A549 (cell line): ENCODE measurements around the gene PSMD1. TPM values are rescaled to one million over a fixed set of nuclear protein-coding genes. Genes with fewer than 3 reads are reported as not detected.

Source experiments
- ATAC-seq, 2 experiments: fragments of 200-7000 bp in 1 of 2; fragments of >200 bp in 1 of 2; cut with Nextera tagmentation in 1 of 2; cut with Tn5 transposase in 1 of 2; 3 replicates each; pipeline versions ENCODE4 v1.8.0 to v1.9.1; 2018 to 2020; ENCODE audit warnings: mild to moderate bottlenecking in 1 of 2, moderate library complexity in 1 of 2
- CTCF ChIA-PET: fragments of 300-600 bp; sonication (Branson Sonifier 250); formaldehyde crosslinking; extraction: SDS; loops from one replicate; lab custom pipeline; 2021; ENCODE audit warnings: antibody characterized with exemption, inconsistent platforms; lab: Yijun Ruan, JAX
- POLR2A ChIA-PET: fragments of 350-600 bp; formaldehyde crosslinking; extraction: SDS; loops from one replicate; lab custom pipeline; 2021; ENCODE audit warnings: antibody characterized with exemption, inconsistent platforms; lab: Yijun Ruan, JAX
- DNase-seq, 2 experiments: peaks; one replicate each; pipeline versions ENCODE4 v3.0.0 to v3.0.0-alpha.2; 2011 to 2016; ENCODE audit warnings: low read depth in 1 of 2, low spot score in 1 of 2
- FAIRE-seq: peaks from 2 replicates; lab custom pipeline; 2011; peaks lifted over from hg19 to GRCh38; lab: Jason Lieb, UNC
- H3K27ac ChIP-seq, 2 experiments: fragments of >200 bp; sonication (Bioruptor Twin); formaldehyde crosslinking; 3 replicates each; pipeline ENCODE4 v1.5.1; 2016 to 2017
- H3K4me1 ChIP-seq: fragments of >200 bp; sonication (Bioruptor Twin); formaldehyde crosslinking; 3 replicates; pipeline ENCODE4 v1.6.1; 2016
- H3K4me2 ChIP-seq: fragments of >200 bp; sonication (Bioruptor Twin); formaldehyde crosslinking; 3 replicates; pipeline ENCODE4 v1.6.1; 2016
- H3K4me3 ChIP-seq: fragments of >200 bp; sonication (Bioruptor Twin); formaldehyde crosslinking; 3 replicates; pipeline ENCODE4 v1.5.1; 2016
- H3K9me3 ChIP-seq: fragments of >200 bp; sonication (Bioruptor Twin); formaldehyde crosslinking; 3 replicates; pipeline ENCODE4 v1.6.1; 2016
- CBX8 ChIP-seq: fragments of 200-600 bp; sonication (generic); IDR thresholded peaks from 2 replicates; pipeline ENCODE4 v1.6.1; 2016
- CEBPB ChIP-seq, 2 experiments: fragments of >200 bp in 1 of 2; sonication (Bioruptor Twin) in 1 of 2; formaldehyde crosslinking in 1 of 2; IDR thresholded peaks; 2 replicates each; pipeline ENCODE4 v1.6.1; 2012 to 2016
- CHD2 ChIP-seq: fragments of 150-350 bp; IDR thresholded peaks from 2 replicates; pipeline ENCODE4 v1.6.1; 2014; ENCODE audit warnings: low read length; ENCODE audit not compliant: partially characterized antibody
- CHD4 ChIP-seq: fragments of 200-600 bp; sonication (generic); IDR thresholded peaks from 2 replicates; pipeline ENCODE4 v1.6.1; 2016; ENCODE audit warnings: antibody characterized with exemption, mild to moderate bottlenecking, borderline replicate concordance
- EHF ChIP-seq: fragments of 250-450 bp; sonication (Bioruptor Pico); IDR thresholded peaks from 2 replicates; pipeline ENCODE4 v1.5.0; 2020; ENCODE audit warnings: mild to moderate bottlenecking
- EHMT2 ChIP-seq: fragments of 200-600 bp; sonication (generic); IDR thresholded peaks from 2 replicates; pipeline ENCODE4 v1.6.1; 2016; ENCODE audit warnings: antibody characterized with exemption, low read depth, mild to moderate bottlenecking, moderate library complexity
- FOSL2 ChIP-seq, 2 experiments: fragments of 450-650 bp in 1 of 2; fragments of >200 bp in 1 of 2; sonication (Bioruptor Twin) in 1 of 2; formaldehyde crosslinking; IDR thresholded peaks; 2 replicates each; pipeline versions ENCODE4 v1.5.0 to v1.6.1; 2016 to 2020; ENCODE audit warnings: mild to moderate bottlenecking in 1 of 2, moderate library complexity in 1 of 2
- HDAC2 ChIP-seq: fragments of 200-600 bp; sonication (generic); IDR thresholded peaks from 2 replicates; pipeline ENCODE4 v1.6.1; 2016
- HEYL ChIP-seq: fragments of 250-450 bp; sonication (Bioruptor Pico); IDR thresholded peaks from 2 replicates; pipeline ENCODE4 v1.8.0; 2021; ENCODE audit warnings: mild to moderate bottlenecking, moderate library complexity
- HOXA7 ChIP-seq: fragments of 250-450 bp; sonication (Bioruptor Pico); IDR thresholded peaks from 2 replicates; pipeline ENCODE4 v1.5.0; 2020; ENCODE audit warnings: mild to moderate bottlenecking, moderate library complexity
- HOXB13 ChIP-seq: fragments of 250-450 bp; sonication (Bioruptor Pico); IDR thresholded peaks from 2 replicates; pipeline ENCODE4 v1.5.0; 2020; ENCODE audit warnings: low read depth, mild to moderate bottlenecking, moderate library complexity
- JUN ChIP-seq, 2 experiments: fragments of >200 bp; sonication (Bioruptor Twin); formaldehyde crosslinking; IDR thresholded peaks; 2 replicates in 1 of 2; 3 replicates in 1 of 2; pipeline ENCODE4 v1.6.1; 2016 to 2017
- KDM5A ChIP-seq: fragments of 200-600 bp; sonication (generic); IDR thresholded peaks from 2 replicates; pipeline ENCODE4 v1.6.1; 2016; ENCODE audit warnings: antibody characterized with exemption, mild to moderate bottlenecking
- NPAS2 ChIP-seq: fragments of 250-450 bp; sonication (Bioruptor Pico); IDR thresholded peaks from 2 replicates; pipeline ENCODE4 v1.8.0; 2022; ENCODE audit warnings: mild to moderate bottlenecking, moderate library complexity, borderline replicate concordance
- NR3C1 ChIP-seq: fragments of >200 bp; sonication (Bioruptor Twin); formaldehyde crosslinking; IDR thresholded peaks from 3 replicates; pipeline ENCODE4 v1.6.1; 2017
- PBX3 ChIP-seq: IDR thresholded peaks from 2 replicates; pipeline ENCODE4 v1.6.1; 2012
- PHF8 ChIP-seq: fragments of 200-600 bp; sonication (generic); IDR thresholded peaks from 2 replicates; pipeline ENCODE4 v1.6.1; 2016; ENCODE audit warnings: low read depth, mild to moderate bottlenecking, antibody characterized with exemption, moderate library complexity, borderline replicate concordance
- RFX5 ChIP-seq: fragments of 450-650 bp; IDR thresholded peaks from 2 replicates; pipeline ENCODE4 v1.7.1; 2014; ENCODE audit warnings: antibody characterized with exemption, mild to moderate bottlenecking, moderate library complexity
- SMC3 ChIP-seq: fragments of >200 bp; sonication (Bioruptor Twin); formaldehyde crosslinking; IDR thresholded peaks from 3 replicates; pipeline ENCODE4 v1.6.1; 2018; ENCODE audit warnings: inconsistent platforms
- SREBF2 ChIP-seq: fragments of 450-650 bp; IDR thresholded peaks from 2 replicates; pipeline ENCODE4 v1.6.1; 2014; ENCODE audit warnings: mild to moderate bottlenecking, moderate library complexity
- TFCP2L1 ChIP-seq: fragments of 250-450 bp; sonication (Bioruptor Pico); IDR thresholded peaks from 2 replicates; pipeline ENCODE4 v1.5.0; 2021; ENCODE audit warnings: mild to moderate bottlenecking
- USF2 ChIP-seq: fragments of 450-650 bp; IDR thresholded peaks from 2 replicates; pipeline ENCODE4 v1.6.1; 2014; ENCODE audit warnings: antibody characterized with exemption
- WGBS: methylation state at CpG from one replicate; pipeline ENCODE4 v1.1.6; 2017; ENCODE audit errors: missing lambda C conversion rate; 5-methylcytosine and 5-hydroxymethylcytosine counted together
- polyA plus RNA-seq, 4 experiments: library from polyadenylated mRNA; depleted of rRNA in 3 of 4; stranded (reverse); fragments of >200 nt; fragmentation: RNase III in 1 of 4; extraction: RNeasy Plus Mini Kit Qiagen cat#74134 plus additional on column Dnase treatment in 1 of 4; gene quantifications; 2 replicates in 3 of 4; 3 replicates in 1 of 4; pipeline ENCODE4 v1.2.3, GENCODE V29; 2011 to 2017
- TF ChIP-seq, protein P1 (sequence below): fragments of 150-350 bp; IDR thresholded peaks from 2 replicates; pipeline ENCODE4 v1.6.1; 2014; ENCODE audit warnings: low read depth, mild to moderate bottlenecking, low read length
- TF ChIP-seq, protein P2 (sequence below): fragments of 250-450 bp; sonication (Bioruptor Pico); IDR thresholded peaks from 2 replicates; pipeline ENCODE4 v1.5.0; 2020; ENCODE audit warnings: low read depth, mild to moderate bottlenecking, moderate library complexity

PSMD1 gene
- polyA plus RNA-seq, 2 of the 4 experiments (the other 2 are of a cell fraction) = 122 to 248 TPM

DNA sequence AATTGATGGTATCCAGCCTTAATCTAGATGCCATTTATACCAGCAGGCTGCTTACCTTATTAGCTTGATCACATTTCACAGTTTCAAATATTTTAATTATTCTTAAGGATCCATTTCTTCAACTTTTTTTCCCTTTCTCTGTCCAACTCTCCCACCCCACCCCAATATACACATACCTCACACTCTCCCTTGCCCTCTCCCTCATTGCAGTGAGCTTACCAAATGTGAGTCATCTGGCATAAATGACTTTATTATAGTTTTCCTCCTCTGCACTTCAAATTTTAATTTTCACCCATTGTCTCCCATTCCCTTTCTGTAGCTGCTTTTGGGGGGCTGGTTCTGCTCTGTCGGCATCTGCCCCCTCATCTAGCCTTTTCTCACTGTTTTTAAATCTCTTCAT, 55.3 kb downstream of the PSMD1 start:
- ChIA-PET CTCF (interaction anchor here (1.3 to 4.4 kb wide), 6 partner anchors 9 to 300 kb away, joined by 3 to 22 read pairs (median 8); no protein-coding TSS in a partner anchor), POLR2A (no interaction called here)
- H3K27ac ChIP-seq = no peak overlapping the region
- TF ChIP-seq EHMT2 (no peak), PBX3 (no peak), TFCP2L1 (CRISPR knock-in tag) (no peak), CHD2 (no peak), NPAS2 (CRISPR knock-in tag) (no peak), SMC3 (no peak)
- H3K9me3 ChIP-seq = no peaks in the 10 kb centered on the region
- no peak for DNase-seq
- peaks cover 12% of the 10 kb centered on the region; the same call in 1 of the 3 replicates for H3K4me1 ChIP-seq
- ATAC-seq = no peak
- WGBS = 86% methylated on average over 1 of the region's 1 CpG
- FAIRE-seq = no peak
- no peak overlapping the region for H3K4me2 ChIP-seq
- no peak overlapping the region for H3K4me3 ChIP-seq

DNA sequence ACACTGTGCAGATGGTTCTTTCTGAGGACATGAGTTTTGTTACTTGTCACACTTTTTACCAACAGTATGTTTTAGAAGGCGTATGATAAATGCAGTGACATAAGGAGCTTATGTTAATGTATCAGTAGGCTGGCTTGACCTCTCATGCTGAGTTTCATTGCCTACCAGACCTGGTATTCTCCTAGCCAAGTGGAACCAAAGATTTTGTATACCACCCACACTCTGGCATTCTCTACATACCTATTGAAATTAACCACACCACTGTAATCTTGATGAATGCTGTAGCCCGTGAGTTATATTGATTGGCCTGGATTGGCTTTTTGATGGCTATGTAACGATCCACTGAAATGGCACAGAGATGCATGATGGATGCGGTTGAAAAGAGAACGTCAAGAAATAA, 56.8 kb downstream of the PSMD1 start:
- DNase-seq (no peak), ATAC-seq (no peak), FAIRE-seq (no peak)
- H3K4me3 ChIP-seq = no peak overlapping the region
- TF ChIP-seq RFX5 (no peak), HDAC2 (no peak), USF2 (no peak), EHF (no peak), CHD4 (no peak), PHF8 (no peak), HEYL (CRISPR knock-in tag) (no peak), FOSL2 (IDR thresholded peaks at IDR 0.05) (no peak), FOSL2 (CRISPR knock-in tag; IDR thresholded peaks at IDR 0.05) (no peak), KDM5A (no peak), NR3C1 (no peak), CEBPB (IDR thresholded peaks at IDR 0.05) (no peak), JUN (IDR thresholded peaks at IDR 0.05) (no peak)
- TF ChIP-seq, protein P1, sequence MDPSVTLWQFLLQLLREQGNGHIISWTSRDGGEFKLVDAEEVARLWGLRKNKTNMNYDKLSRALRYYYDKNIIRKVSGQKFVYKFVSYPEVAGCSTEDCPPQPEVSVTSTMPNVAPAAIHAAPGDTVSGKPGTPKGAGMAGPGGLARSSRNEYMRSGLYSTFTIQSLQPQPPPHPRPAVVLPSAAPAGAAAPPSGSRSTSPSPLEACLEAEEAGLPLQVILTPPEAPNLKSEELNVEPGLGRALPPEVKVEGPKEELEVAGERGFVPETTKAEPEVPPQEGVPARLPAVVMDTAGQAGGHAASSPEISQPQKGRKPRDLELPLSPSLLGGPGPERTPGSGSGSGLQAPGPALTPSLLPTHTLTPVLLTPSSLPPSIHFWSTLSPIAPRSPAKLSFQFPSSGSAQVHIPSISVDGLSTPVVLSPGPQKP = no peak
- TF ChIP-seq, protein P2, sequence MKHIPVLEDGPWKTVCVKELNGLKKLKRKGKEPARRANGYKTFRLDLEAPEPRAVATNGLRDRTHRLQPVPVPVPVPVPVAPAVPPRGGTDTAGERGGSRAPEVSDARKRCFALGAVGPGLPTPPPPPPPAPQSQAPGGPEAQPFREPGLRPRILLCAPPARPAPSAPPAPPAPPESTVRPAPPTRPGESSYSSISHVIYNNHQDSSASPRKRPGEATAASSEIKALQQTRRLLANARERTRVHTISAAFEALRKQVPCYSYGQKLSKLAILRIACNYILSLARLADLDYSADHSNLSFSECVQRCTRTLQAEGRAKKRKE (CRISPR knock-in tag) = no peak
- CTCF ChIA-PET = interaction anchor here (0.7 to 4.4 kb wide), 4 partner anchors 11 to 115 kb away, joined by 3 to 22 read pairs (median 6); no protein-coding TSS in a partner anchor
- H3K27ac ChIP-seq = no peak overlapping the region
- POLR2A ChIA-PET = no interaction called here
- 90% methylated on average over 5 of the region's 5 CpGs for WGBS
- no peaks in the 10 kb centered on the region for H3K9me3 ChIP-seq
- peaks cover 22% of the 10 kb centered on the region for H3K4me1 ChIP-seq
- H3K4me2 ChIP-seq = no peak overlapping the region

- ATAC-seq (no peak), DNase-seq (no peak), FAIRE-seq (no peak)
- CTCF ChIA-PET = interaction anchor here (0.8 kb wide), 2 partner anchors 14 to 62 kb away, joined by 3 to 4 read pairs; no protein-coding TSS in a partner anchor
- Histone ChIP-seq H3K9me3 (no peaks in the 10 kb centered on the region), H3K4me3 (no peak overlapping the region), H3K4me1 (peaks cover 32% of the 10 kb centered on the region), H3K27ac (no peak overlapping the region), H3K4me2 (no peak overlapping the region)
- POLR2A ChIA-PET = no interaction called here
- no peak for TF ChIP-seq HOXA7
- TF ChIP-seq CBX8 = no peak
- TF ChIP-seq HOXB13 = no peak
- no peak for TF ChIP-seq SREBF2
- WGBS = 93% methylated on average over 2 of the region's 2 CpGs
Observed at GRCh38 chr2:231115651-231116050, 59.0 kb downstream of the PSMD1 start.
